Fibroblast of skin of scalp (primary cell): ENCODE results near the gene NEUROD1. TPM values are rescaled to one million over a fixed set of nuclear protein-coding genes. Genes with fewer than 3 reads are reported as not detected.
A peak's percentile ranks its signal among the peaks of the same experiment; 100 is the strongest.
"Not testable (repeated sequence)": the region's sequence is repeated elsewhere in the genome, so short reads cannot be mapped to it uniquely, and the experiment has no call there.

Source experiments
- DNase-seq: peaks from one replicate; pipeline ENCODE4 v3.0.0-alpha.2; 2013
- polyA plus RNA-seq, 2 experiments: library from polyadenylated mRNA; unstranded; fragments of 120-200 nt; gene quantifications; one replicate each; pipeline ENCODE4 v1.2.1, GENCODE V29; 2013; ENCODE audit not compliant: insufficient read length in 2 of 2

The NEUROD1 gene
- polyA plus RNA-seq (2013, experiment 1 of 2; ENCODE audit: insufficient read length), result not detected
- not detected for polyA plus RNA-seq (2013, experiment 2 of 2; ENCODE audit: insufficient read length)

- no peak for DNase-seq
Observed at GRCh38 chr2:181680055-181680936, at the start of gene NEUROD1. Gene NEUROD1 (minus strand): TSS chr2:181680517. CDS start chr2:181678860, 1,657 bp downstream.

GRCh38 chr2:181725476-181725875 is 45.2 kb upstream of the NEUROD1 start:
- no peak for DNase-seq

GRCh38 chr2:181724662-181725061 is 44.3 kb upstream of the NEUROD1 start:
- no peak for DNase-seq

GRCh38 chr2:181723731-181724130 is 43.4 kb upstream of the NEUROD1 start:
- no peak for DNase-seq

- DNase-seq, result peak; percentile 71
Observed at GRCh38 chr2:181715033-181715630, 34.8 kb upstream of the NEUROD1 start.

GRCh38 chr2:181711051-181711450 is 30.7 kb upstream of the NEUROD1 start:
- DNase-seq, result not testable (repeated sequence)

GRCh38 chr2:181702519-181702918 is 22.2 kb upstream of the NEUROD1 start:
- DNase-seq, result not testable (repeated sequence)

GRCh38 chr2:181698223-181698622 is 17.9 kb upstream of the NEUROD1 start:
- DNase-seq, result no peak

GRCh38 chr2:181697571-181697970 is 17.3 kb upstream of the NEUROD1 start:
- no peak for DNase-seq

GRCh38 chr2:181697126-181697525 is 16.8 kb upstream of the NEUROD1 start:
- no peak for DNase-seq

- DNase-seq, result no peak
Observed at GRCh38 chr2:181694271-181694670, 14.0 kb upstream of the NEUROD1 start.

GRCh38 chr2:181690860-181691259 is 10.5 kb upstream of the NEUROD1 start:
- no peak for DNase-seq

- DNase-seq, result no peak
Observed at GRCh38 chr2:181686576-181687185, 6.4 kb upstream of the NEUROD1 start.

- no peak for DNase-seq
Observed at GRCh38 chr2:181685150-181685688, 4.9 kb upstream of the NEUROD1 start.

GRCh38 chr2:181684454-181685149 is 4.3 kb upstream of the NEUROD1 start:
- DNase-seq, result no peak

GRCh38 chr2:181683518-181684453 is 3.5 kb upstream of the NEUROD1 start:
- peak; percentile 37 for DNase-seq

GRCh38 chr2:181682795-181683517 is 2.6 kb upstream of the NEUROD1 start:
- DNase-seq, result no peak

GRCh38 chr2:181682026-181682789 is 1.9 kb upstream of the NEUROD1 start:
- no peak for DNase-seq

GRCh38 chr2:181680937-181681811 is 857 bp upstream of the NEUROD1 start:
- no peak for DNase-seq
